ENCODE measurements around the gene PTPRD.

GRCh38 chr9:10331157-10331556 lies 281.6 kb downstream of the PTPRD start:
- TF ChIP-seq CTCF (IDR thresholded peaks at IDR 0.05; ENCODE audit: insufficient read depth, low read length, poor library complexity, severe bottlenecking) = no peak
- TF ChIP-seq EZH2phosphoT487 (conservative IDR thresholded peaks at IDR 0.05; ENCODE audit: low read length) = no peak
